ENCODE data around the gene CIAO1. TPM values are rescaled to one million over a fixed set of nuclear protein-coding genes. Genes with fewer than 3 reads are reported as not detected.

The CIAO1 gene
- total RNA-seq, 1 donor from 2014 or later = 55.9 TPM

DNA sequence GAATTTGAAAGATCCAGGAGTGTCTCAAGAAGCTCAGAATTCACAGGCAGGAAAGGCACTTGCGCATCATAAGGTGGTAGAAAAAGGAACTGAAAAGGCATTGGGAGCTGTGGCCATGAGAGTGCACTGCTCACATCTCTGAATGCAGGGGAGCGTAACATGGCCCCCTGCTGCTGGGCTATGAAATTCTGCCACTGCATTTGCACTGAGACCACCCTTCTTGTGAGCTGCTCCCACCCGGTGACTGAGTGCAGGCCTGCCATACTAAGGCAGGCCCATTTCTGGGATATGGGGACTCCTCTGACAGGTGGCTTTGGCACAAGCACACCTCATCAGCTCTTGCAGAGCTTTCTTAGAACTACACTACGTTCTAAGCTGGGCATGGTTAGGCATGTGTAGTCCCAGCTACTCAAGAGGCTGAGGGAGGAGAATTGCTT is 32.1 kb upstream of the CIAO1 start:
- Histone ChIP-seq H3K4me1 (no peaks in the 10 kb centered on the region), H3K79me2 (ENCODE audit: low read depth) (no peaks in the 10 kb centered on the region), H3K4me2 (no peak overlapping the region), H3K4me3 (no peak overlapping the region), H3K36me3 (no peaks in the 10 kb centered on the region), H3K27me3 (no peaks in the 10 kb centered on the region), H2AFZ (replicated peaks) (no peak overlapping the region), H3K9ac (no peak overlapping the region), H4K20me1 (ENCODE audit: low read depth) (no peaks in the 10 kb centered on the region), H3K27ac (no peak overlapping the region), H3F3A (ENCODE audit: low read depth) (no peaks in the 10 kb centered on the region), H3K9me3 (ENCODE audit: low read depth) (no peaks in the 10 kb centered on the region)
- TF ChIP-seq EZH2phosphoT487 (IDR thresholded peaks at IDR 0.05) (no peak), EZH2 (IDR thresholded peaks at IDR 0.05) (no peak)
- TF ChIP-seq, protein P1, sequence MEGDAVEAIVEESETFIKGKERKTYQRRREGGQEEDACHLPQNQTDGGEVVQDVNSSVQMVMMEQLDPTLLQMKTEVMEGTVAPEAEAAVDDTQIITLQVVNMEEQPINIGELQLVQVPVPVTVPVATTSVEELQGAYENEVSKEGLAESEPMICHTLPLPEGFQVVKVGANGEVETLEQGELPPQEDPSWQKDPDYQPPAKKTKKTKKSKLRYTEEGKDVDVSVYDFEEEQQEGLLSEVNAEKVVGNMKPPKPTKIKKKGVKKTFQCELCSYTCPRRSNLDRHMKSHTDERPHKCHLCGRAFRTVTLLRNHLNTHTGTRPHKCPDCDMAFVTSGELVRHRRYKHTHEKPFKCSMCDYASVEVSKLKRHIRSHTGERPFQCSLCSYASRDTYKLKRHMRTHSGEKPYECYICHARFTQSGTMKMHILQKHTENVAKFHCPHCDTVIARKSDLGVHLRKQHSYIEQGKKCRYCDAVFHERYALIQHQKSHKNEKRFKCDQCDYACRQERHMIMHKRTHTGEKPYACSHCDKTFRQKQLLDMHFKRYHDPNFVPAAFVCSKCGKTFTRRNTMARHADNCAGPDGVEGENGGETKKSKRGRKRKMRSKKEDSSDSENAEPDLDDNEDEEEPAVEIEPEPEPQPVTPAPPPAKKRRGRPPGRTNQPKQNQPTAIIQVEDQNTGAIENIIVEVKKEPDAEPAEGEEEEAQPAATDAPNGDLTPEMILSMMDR (IDR thresholded peaks at IDR 0.05) = no peak
- H3K4me3 Mint-ChIP-seq = no peak overlapping the region
- H3K27me3 Mint-ChIP-seq (ENCODE audit: insufficient read depth, low read depth) = peaks cover 2% of the 10 kb centered on the region
- no peaks in the 10 kb centered on the region for H3K36me3 Mint-ChIP-seq
- DNase-seq (ENCODE audit: low spot score) = no peak
- H3K9me3 Mint-ChIP-seq = peaks cover 2% of the 10 kb centered on the region
- H3K4me1 Mint-ChIP-seq = peaks cover 2% of the 10 kb centered on the region
- no peak overlapping the region for H3K27ac Mint-ChIP-seq

DNA sequence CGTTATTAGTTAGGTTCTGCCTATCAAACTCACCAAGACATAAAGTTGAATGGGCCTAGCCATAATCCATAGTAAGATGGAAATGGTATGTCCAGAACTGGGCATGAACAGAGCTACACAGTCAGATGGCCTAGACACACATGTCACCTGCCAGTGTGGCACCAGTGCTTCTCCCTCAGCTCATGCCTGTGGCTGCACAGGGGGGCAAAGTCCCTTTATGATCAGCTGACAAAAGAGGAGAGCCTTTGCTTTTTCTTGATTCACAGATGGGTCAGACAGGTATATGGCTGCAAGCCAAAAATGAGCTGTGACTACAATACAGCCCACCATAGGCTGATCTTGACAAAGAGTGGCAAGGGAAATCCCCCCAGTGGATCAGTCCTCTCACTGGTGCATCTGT is 29.1 kb upstream of the CIAO1 start:
- H3K4me1 ChIP-seq = no peaks in the 10 kb centered on the region
- H3K27me3 Mint-ChIP-seq (ENCODE audit: insufficient read depth, low read depth) = no peaks in the 10 kb centered on the region
- no peaks in the 10 kb centered on the region for H3K79me2 ChIP-seq (ENCODE audit: low read depth)
- H3K27ac ChIP-seq = no peak overlapping the region
- H3K4me2 ChIP-seq = no peak overlapping the region
- H3K4me3 Mint-ChIP-seq = no peak overlapping the region
- DNase-seq (ENCODE audit: low spot score) = no peak
- peaks cover 2% of the 10 kb centered on the region for H3K36me3 Mint-ChIP-seq
- peaks cover 2% of the 10 kb centered on the region for H3K4me1 Mint-ChIP-seq
- no peaks in the 10 kb centered on the region for H3K9me3 Mint-ChIP-seq
- TF ChIP-seq EZH2phosphoT487 (IDR thresholded peaks at IDR 0.05) (no peak), EZH2 (IDR thresholded peaks at IDR 0.05) (no peak)
- TF ChIP-seq, protein P1 (IDR thresholded peaks at IDR 0.05) = no peak
- no peak overlapping the region for H2AFZ ChIP-seq (replicated peaks)
- H3K4me3 ChIP-seq = no peak overlapping the region
- no peak overlapping the region for H3K27ac Mint-ChIP-seq
- H4K20me1 ChIP-seq (ENCODE audit: low read depth) = no peaks in the 10 kb centered on the region
- H3K9ac ChIP-seq = no peak overlapping the region
- H3K9me3 ChIP-seq (ENCODE audit: low read depth) = no peaks in the 10 kb centered on the region
- H3F3A ChIP-seq (ENCODE audit: low read depth) = no peaks in the 10 kb centered on the region
- no peaks in the 10 kb centered on the region for H3K36me3 ChIP-seq
- H3K27me3 ChIP-seq = no peaks in the 10 kb centered on the region

DNA sequence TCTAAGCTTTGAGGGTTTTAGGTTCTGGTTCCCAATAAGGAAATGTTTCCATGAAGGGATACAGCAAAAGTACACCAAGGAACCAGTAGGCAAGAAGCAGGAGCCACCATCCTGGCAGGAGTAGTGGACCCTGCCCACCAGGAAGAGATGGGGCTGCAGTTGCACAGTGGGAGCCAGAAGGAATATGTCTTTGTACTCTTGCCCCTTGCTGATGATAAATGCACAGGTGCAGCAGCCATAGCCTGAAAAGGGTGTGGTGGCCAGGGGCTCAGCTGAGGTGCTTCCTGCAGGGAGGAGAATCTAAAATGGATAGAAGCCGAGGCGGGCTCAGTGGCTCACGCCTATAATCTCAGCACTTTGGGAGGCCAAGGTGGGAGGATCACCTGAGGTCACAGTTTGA is 27.8 kb upstream of the CIAO1 start:
- Histone ChIP-seq H3F3A (ENCODE audit: low read depth) (no peaks in the 10 kb centered on the region), H3K4me2 (no peak overlapping the region), H4K20me1 (ENCODE audit: low read depth) (no peaks in the 10 kb centered on the region), H3K79me2 (ENCODE audit: low read depth) (no peaks in the 10 kb centered on the region), H3K36me3 (no peaks in the 10 kb centered on the region), H3K4me1 (no peaks in the 10 kb centered on the region), H3K27me3 (no peaks in the 10 kb centered on the region), H3K9me3 (ENCODE audit: low read depth) (no peaks in the 10 kb centered on the region), H2AFZ (replicated peaks) (no peak overlapping the region), H3K4me3 (no peak overlapping the region), H3K27ac (no peak overlapping the region), H3K9ac (no peak overlapping the region)
- Mint-ChIP-seq H3K27ac (no peak overlapping the region), H3K4me1 (peaks cover 2% of the 10 kb centered on the region), H3K9me3 (no peaks in the 10 kb centered on the region), H3K4me3 (no peak overlapping the region), H3K36me3 (peaks cover 2% of the 10 kb centered on the region), H3K27me3 (ENCODE audit: insufficient read depth, low read depth) (no peaks in the 10 kb centered on the region)
- no peak for DNase-seq (ENCODE audit: low spot score)
- TF ChIP-seq EZH2phosphoT487 (IDR thresholded peaks at IDR 0.05) = no peak
- TF ChIP-seq, protein P1 (IDR thresholded peaks at IDR 0.05) = no peak
- TF ChIP-seq EZH2 (IDR thresholded peaks at IDR 0.05) = no peak
